CD4-positive, alpha-beta T cell treated with Interferon alpha-2 for 1 hour (primary cell): ENCODE measurements around the gene PHACTR2.
"Not testable (repeated sequence)": the region's sequence is repeated elsewhere in the genome, so short reads cannot be mapped to it uniquely, and the experiment has no call there.

Experiments
- DNase-seq, 2 donors: peaks; one replicate each; pipeline ENCODE4 v3.0.0-alpha.2; 2020 to 2022

The PHACTR2 gene

DNA sequence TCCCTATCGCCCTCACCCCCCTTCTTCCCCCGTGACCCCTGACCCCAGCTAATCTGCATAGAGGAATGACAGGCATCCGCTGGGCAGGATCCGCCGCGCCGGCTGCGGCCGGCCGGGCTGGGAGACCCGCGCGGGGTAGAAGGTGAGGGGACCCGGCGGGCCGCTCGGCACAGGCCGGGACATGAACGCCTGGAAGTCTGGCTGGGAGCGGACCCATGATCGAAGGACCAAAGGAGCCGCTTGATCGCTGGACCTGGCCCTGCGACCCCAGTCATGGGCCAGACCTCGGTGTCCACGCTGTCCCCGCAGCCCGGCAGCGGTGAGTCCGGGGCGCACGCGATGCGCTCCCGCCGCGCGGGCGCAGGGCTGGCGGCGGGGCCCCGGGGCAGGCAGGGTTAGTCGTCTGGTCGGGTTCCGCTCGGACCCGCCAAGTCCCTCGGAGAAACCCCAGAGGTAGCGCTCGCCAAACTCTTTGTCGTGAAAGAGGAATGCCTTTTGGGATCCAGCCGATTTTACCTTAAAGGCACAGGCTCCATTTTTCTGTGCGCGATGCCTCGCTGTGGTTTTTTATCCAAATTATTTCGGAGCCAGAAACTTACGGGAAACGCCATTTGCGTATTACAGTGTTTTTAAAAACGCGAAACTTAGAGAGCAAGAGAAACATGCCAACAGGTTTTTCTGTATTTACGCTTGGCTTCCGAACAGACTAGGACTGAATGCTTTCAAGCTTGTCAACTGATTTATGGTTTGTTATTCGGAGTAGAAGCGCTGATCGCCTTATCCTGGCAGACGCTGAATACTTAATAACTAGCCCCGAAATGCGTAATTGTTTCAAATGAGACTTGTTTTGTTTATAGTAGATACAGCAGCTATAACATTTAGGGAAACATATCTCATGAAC, at the start of gene PHACTR2:
PHACTR2 (plus strand) TSS at position 75 of the 901 bp plus-strand sequence; CDS start at position 274, 199 bp downstream.
- peak; percentile 52 to 61 for DNase-seq

DNA sequence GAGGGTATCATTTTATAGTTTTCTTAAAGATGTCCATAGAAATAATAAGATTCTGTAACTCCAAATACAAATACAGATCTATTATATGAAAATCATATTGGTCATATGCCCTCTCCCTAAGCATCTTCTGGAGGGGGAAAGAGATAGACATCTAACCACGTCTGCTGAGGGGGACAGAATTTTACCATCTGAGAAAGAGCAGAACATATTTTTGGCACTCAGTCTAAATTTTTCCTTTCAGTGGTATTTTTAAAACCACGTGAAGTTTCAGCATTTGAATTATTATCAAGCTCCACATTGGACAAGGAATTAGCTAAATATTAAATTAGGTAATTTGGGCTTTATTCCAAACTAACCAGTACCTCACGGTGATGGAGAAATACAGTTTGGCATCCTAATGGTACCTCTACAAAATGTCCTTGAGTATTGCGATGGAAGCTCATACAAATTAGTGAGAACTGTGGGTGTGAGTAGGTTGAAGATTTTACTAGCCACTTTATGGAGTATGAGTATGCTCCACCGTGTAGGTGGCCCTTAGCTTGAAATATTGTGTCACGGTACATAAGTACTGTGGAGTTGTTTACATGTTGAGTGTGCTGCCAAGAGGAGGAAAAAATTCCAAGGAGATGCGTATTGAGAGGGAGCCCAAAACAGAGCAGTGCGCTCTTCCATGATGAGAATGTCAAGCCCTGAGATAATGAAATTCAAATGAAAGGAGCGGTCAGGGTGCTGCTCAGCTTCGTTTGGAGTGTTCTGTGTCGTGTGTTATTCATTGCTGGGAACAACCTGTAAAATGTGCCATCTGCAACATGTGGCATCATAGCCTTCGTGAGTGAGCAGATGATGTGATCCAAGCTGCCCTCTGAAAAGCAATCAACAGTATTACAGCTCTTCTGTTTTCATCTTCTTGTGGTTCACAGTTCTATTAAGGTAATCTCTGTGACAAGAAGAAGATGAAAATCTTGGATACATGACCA, 48.4 kb upstream of the PHACTR2 start:
- no peak for DNase-seq

- not testable (repeated sequence) for DNase-seq
Observed at GRCh38 chr6:143631196-143631595, 46.6 kb upstream of the PHACTR2 start.

- DNase-seq = no peak
Observed at GRCh38 chr6:143632894-143633293, 44.9 kb upstream of the PHACTR2 start.

DNA sequence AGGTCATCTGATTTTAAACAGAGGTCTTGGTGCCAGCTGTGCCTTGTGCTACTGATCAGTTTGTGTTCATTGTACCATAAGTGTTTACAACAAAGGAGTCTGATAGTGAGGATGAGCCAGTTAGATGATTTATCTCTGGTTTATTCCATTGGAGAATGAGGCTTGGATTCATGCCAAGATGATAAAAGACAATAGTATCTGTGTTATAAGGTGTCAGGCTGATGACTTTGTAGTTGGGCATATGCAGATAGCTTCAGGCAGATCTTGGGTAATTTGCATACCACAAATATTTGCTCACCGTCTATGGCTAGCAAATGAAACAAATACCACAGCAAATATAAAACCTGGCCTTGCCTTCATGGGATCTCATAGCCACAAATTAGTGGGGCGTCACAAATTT, 43.3 kb upstream of the PHACTR2 start:
- DNase-seq = no peak

GRCh38 chr6:143637691-143638090, 40.1 kb upstream of the PHACTR2 start:
- DNase-seq = no peak

GRCh38 chr6:143642403-143642802, 35.4 kb upstream of the PHACTR2 start:
- DNase-seq = no peak

DNA sequence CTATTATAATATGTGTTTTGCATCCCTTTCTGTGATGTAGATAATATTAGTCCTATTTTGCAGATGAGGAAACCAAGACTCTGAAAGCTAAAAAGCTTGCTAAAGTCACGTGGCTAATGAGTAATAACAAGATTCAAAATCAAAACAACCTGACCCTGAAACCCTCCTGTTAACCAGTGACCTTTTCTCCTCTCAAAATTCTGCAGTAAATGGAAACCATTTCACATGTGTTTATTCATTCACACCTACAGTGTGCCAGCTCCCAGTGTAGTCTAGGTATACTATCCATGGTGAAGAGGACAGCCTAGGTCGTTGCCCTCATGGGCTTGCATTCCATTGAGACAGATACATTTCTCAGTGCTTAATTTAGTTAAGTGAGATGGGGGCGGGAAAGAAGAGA, 30.6 kb upstream of the PHACTR2 start:
- no peak for DNase-seq

DNA sequence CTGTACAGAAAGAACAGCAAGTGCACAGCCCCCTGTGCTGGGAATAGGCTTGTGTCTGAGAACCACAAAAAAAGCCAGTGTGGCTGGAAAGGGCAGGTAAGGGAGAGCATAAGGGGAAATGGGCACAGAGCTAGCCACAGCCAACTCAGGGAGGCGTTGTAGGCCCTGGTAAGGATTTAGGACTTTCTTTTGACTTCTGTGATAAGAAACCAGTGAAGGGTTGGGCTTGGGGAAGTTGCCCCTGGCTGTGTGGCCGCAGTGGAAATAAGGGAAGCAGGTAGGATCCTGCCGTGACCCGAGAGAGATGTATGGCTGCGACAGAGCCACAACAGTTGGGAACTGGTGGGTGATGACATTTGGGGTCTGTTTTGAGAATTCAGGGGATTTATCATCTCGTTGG, 30.0 kb upstream of the PHACTR2 start:
- DNase-seq = no peak

- not testable (repeated sequence) for DNase-seq
Observed at GRCh38 chr6:143649319-143649718, 28.4 kb upstream of the PHACTR2 start.

- DNase-seq = not testable (repeated sequence)
Observed at GRCh38 chr6:143651328-143651727, 26.4 kb upstream of the PHACTR2 start.

- DNase-seq = no peak
Observed at GRCh38 chr6:143652841-143653331, 24.9 kb upstream of the PHACTR2 start.

GRCh38 chr6:143655541-143655940, 22.2 kb upstream of the PHACTR2 start:
- DNase-seq = no peak

GRCh38 chr6:143656026-143656425, 21.7 kb upstream of the PHACTR2 start:
- DNase-seq = no peak

DNA sequence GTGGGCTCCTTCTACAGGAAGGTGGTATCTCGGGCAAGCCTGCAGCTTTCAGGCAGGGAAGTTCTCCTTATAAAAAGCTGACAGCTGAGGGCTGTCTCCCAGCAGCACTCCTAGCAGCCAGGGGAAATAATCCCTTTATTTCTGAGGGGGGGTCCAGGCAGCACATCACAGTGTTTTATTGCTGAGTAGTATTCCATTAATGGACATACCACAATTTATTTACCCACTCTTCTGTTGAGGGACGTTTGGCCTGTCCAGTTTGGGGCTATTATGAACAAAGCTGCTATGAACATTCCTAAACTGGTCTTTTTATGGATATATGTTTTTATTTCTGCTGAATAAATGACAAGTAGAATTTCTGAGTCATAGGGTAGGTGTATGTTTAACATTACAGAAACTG, 20.0 kb upstream of the PHACTR2 start:
- no peak for DNase-seq

DNA sequence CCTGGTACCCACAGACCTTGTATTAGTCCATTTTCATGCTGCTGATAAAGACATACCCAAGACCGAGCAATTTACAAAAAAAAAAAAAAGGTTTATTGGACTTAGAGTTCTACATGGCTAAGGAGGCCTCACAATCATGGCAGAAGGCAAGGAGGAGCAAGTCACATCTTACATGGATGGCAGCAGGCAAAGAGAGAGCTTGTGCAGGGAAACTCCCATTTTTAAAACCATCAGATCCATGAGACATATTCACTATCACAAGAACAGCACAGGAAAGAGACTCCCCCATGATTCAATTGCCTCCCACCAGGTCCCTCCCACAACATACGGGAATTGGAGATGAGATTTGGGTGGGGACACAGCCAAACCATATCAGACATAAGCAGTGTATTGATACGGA, 17.6 kb upstream of the PHACTR2 start:
- DNase-seq = not testable (repeated sequence)

DNA sequence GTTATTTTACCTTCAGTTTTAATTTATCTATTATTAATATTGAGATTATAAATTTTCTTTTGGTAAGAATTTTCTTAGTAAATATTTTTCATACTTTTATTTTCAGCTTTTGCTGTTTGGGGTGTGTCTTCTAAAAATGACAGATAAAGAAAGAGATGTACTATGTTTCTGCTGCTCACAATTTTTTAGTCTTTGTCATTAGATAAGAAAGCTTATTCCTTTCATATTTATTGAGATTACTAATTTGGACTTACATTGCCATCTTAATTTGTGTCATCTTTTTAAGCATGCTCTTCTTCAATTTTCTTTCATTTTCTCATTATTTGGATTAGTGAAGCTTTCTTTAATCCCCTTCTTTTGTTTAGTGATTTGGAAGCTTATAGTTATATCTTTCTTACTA, 13.6 kb upstream of the PHACTR2 start:
- no peak for DNase-seq

DNA sequence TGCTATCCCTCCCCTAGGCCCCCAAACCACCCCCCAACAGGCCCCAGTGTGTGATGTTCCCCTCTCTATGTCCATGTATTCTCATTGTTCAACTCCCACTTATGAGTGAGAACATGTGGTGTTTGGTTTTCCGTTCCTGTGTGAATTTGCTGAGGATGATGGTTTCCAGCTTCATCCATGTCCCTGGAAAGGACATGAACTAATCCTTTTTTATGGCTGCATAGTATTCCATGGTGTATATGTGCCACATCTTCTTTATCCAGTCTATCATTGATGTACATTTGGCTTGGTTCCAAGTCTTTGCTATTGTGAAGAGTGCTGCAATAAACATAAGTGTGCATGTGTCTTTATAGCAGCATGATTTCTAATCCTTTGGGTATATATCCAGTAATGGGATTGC, 11.8 kb upstream of the PHACTR2 start:
- not testable (repeated sequence) for DNase-seq

GRCh38 chr6:143669483-143669882, 8.3 kb upstream of the PHACTR2 start:
- not testable (repeated sequence) for DNase-seq

DNA sequence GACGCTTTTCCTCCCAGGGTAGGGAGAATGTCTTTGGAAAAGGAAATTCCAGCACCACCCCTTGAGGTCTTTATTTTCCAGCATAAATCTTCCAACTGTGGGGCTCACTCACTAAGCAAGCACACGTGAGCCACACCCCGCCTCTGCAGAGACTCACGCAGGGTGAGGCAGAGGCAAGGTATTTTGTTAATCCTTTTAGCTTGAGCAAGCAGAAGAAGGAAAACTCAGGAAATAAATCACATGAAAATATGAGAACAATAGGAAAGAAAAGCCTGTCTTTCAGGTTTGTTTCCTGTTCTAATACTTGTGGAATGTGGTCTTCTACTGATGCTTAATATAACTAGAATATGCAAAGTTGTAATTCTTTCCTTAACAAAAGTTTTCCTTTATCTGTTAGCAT, 4.1 kb upstream of the PHACTR2 start:
- DNase-seq = no peak

DNA sequence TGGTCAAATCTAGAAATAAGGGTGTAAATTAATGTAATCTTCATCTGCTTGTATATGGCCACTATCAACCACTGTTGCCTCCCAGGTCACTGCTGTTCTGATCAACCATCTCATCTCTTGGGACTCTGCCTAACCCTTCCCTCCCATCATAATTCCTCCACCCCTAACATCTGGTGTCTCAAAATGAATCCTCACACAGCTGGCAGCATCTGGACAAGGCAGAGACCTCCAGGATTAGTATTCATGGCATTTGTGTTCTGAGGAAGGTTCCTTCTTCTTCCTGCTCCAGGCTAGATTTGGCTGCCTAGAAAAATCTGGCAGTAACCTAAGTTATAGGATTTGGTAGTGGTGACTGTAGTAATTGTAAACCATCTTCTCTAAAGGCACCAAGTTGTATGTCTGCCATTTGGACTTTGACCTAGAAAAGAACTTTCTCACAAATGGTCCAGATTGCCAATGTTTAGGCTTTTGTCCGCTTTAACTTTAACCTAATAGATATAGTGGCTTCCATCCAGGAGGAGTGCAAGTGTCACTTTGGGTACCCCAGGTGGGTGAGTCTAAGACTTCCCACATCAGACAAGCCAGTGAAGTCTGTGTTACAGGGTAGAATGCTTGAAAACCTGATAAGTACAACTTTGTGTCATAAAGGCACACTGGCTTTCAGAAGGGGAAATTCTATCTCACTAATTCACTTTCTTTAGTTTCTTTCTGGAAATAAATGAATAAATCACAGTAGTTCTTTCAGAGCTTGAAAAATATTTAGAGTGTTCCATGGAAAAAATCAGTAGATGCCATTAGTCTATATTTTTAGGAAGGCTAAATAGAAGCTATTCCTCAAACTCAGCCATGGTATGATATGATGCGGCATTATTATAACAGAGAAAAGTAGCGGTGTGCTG, 3.0 kb upstream of the PHACTR2 start:
- no peak for DNase-seq

GRCh38 chr6:143675382-143675900, 2.3 kb upstream of the PHACTR2 start:
- DNase-seq = no peak
